Panc1 (cell line): ENCODE data around the gene IL13RA2. TPM values are rescaled to one million over a fixed set of nuclear protein-coding genes. Genes with fewer than 3 reads are reported as not detected.

Experiments
- total RNA-seq: library from RNA; stranded (reverse); gene quantifications from one replicate; pipeline ENCODE4 v1.2.1, GENCODE V29; 2021; ENCODE audit not compliant: unreplicated experiment

Gene IL13RA2
- total RNA-seq, 1 experiment from 2014 or later = not detected

Other genes with a start within 250 kb of the IL13RA2 start
- gene RBMXL3, start 171.8 kb upstream of the IL13RA2 start, total RNA-seq = not detected
- 0.13 TPM for gene LRCH2, start 216.5 kb upstream of the IL13RA2 start, total RNA-seq